CD4-positive, alpha-beta T cell (primary cell): ENCODE measurements around the gene CRTC1. TPM values are rescaled to one million over a fixed set of nuclear protein-coding genes. Genes with fewer than 3 reads are reported as not detected.

Experiments
- ATAC-seq: fragments of 200-7000 bp; cut with Tn5 transposase; one replicate; pipeline ENCODE4 v1.10.0; 2022; ENCODE audit warnings: mild to moderate bottlenecking; ENCODE audit not compliant: poor library complexity
- CTCF ChIA-PET: fragments of 350-600 bp; sonication (Branson Sonifier 250); formaldehyde crosslinking; loops from one replicate; lab custom pipeline; 2021; ENCODE audit warnings: antibody characterized with exemption, inconsistent platforms; lab: Charles Lee
- POLR2A ChIA-PET: fragments of 350-600 bp; sonication (Branson Sonifier 250); formaldehyde crosslinking; loops from one replicate; lab custom pipeline; 2021; ENCODE audit warnings: antibody characterized with exemption, inconsistent platforms; lab: Charles Lee
- DNase-seq, 14 experiments: peaks; one replicate each; pipeline ENCODE4 v3.0.0-alpha.2; 2013 to 2020; ENCODE audit warnings: mixed read lengths in 2 of 14
- H3K27ac ChIP-seq, 2 donors: one replicate each; pipeline versions ENCODE4 v1.5.1 to v1.7.0; 2013; ENCODE audit warnings: low read length in 2 of 2, low read depth in 1 of 2, mild to moderate bottlenecking in 1 of 2
- H3K27me3 ChIP-seq, 2 experiments: 1 replicate in 1 of 2; 2 replicates in 1 of 2; pipeline versions ENCODE4 v1.6.1 to v1.7.0; 2013; ENCODE audit warnings: low read length in 2 of 2, control low read depth in 1 of 2, mild to moderate bottlenecking in 1 of 2, moderate library complexity in 1 of 2; ENCODE audit not compliant: insufficient read depth in 2 of 2, control insufficient read depth in 1 of 2
- H3K36me3 ChIP-seq: one replicate; pipeline ENCODE4 v1.6.1; 2013; ENCODE audit warnings: low read length, control low read depth; ENCODE audit not compliant: insufficient read depth
- H3K4me1 ChIP-seq: one replicate; pipeline ENCODE4 v1.6.1; 2013; ENCODE audit warnings: low read length, control low read depth; ENCODE audit not compliant: insufficient read depth
- H3K4me3 ChIP-seq: one replicate; pipeline ENCODE4 v1.5.1; 2013; ENCODE audit warnings: mild to moderate bottlenecking, low read length, moderate library complexity
- H3K9me3 ChIP-seq, 2 experiments: 1 replicate in 1 of 2; 2 replicates in 1 of 2; pipeline versions ENCODE4 v1.6.1 to v1.7.0; 2013; ENCODE audit warnings: low read length in 2 of 2, mild to moderate bottlenecking in 2 of 2, control low read depth in 1 of 2, moderate library complexity in 1 of 2; ENCODE audit not compliant: control insufficient read depth in 1 of 2, insufficient read depth in 1 of 2
- H3K27ac Mint-ChIP-seq: one replicate; pipeline ENCODE4 v1.8.0; 2020; ENCODE audit warnings: mixed read lengths
- H3K27me3 Mint-ChIP-seq: one replicate; pipeline ENCODE4 v1.8.0; 2021; ENCODE audit warnings: mixed read lengths
- H3K36me3 Mint-ChIP-seq: one replicate; pipeline ENCODE4 v1.8.0; 2021; ENCODE audit warnings: low read depth, mixed read lengths
- H3K4me1 Mint-ChIP-seq: one replicate; pipeline ENCODE4 v1.8.0; 2021; ENCODE audit warnings: low read depth, mixed read lengths
- H3K4me3 Mint-ChIP-seq: one replicate; pipeline ENCODE4 v1.8.0; 2020; ENCODE audit warnings: mild to moderate bottlenecking, mixed read lengths
- H3K9me3 Mint-ChIP-seq: one replicate; pipeline ENCODE4 v1.8.0; 2020; ENCODE audit warnings: mixed read lengths
- intact Hi-C, 2 experiments: fragments of 100-400 bp; cut with DNase I in 1 of 2; cut with micrococcal nuclease in 1 of 2; formaldehyde crosslinking; loops; one replicate each; pipeline versions ENCODE4 v1.15.1 to v1.9.0; 2023 to 2025; cut with DNase I, micrococcal nuclease
- total RNA-seq, 174 experiments: library from RNA in 2 of 174; stranded (reverse) in 2 of 174; gene quantifications; one replicate each; pipeline ENCODE4 v1.2.3 and lab custom pipeline; 2021 to 2026
- TF ChIP-seq, protein P1 (sequence below): fragments of 200-600 bp; IDR thresholded peaks from one replicate; pipeline ENCODE4 v1.8.0; 2022; ENCODE audit warnings: antibody characterized with exemption, mild to moderate bottlenecking

CRTC1 gene
- total RNA-seq, 2 experiments from 2014 or later, result 11.8 to 12.2 TPM

DNA sequence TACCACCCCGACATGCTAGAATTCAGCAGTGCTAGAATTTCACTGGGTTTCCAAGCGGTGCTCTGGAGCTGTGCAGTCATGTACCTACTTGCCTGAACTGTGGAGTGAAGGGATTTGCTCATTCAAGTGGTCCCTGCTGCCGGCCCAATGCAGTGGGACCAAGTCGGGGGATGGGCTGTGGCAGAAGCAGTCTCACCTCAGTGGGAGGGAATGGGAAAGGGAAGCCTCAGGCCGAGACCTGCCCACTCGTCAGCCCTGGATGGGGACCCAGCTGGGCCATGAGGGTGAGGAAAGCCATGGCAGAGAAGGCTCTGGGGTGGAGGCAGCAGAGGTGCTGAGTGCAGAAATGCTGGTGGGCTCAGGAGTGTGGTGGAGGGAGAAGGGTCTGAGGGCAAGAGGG is 31.7 kb upstream of the CRTC1 start:
- POLR2A ChIA-PET, result no interaction called here
- no peaks in the 10 kb centered on the region for H3K27me3 Mint-ChIP-seq
- no peaks in the 10 kb centered on the region for H3K9me3 Mint-ChIP-seq
- CTCF ChIA-PET, result no interaction called here
- no peak for DNase-seq
- no peak overlapping the region for H3K27ac ChIP-seq
- intact Hi-C loops, result no loop called here
- no peak overlapping the region for H3K4me3 Mint-ChIP-seq
- no peaks in the 10 kb centered on the region for H3K27me3 ChIP-seq
- no peaks in the 10 kb centered on the region for H3K36me3 Mint-ChIP-seq
- H3K4me1 ChIP-seq, result no peaks in the 10 kb centered on the region
- TF ChIP-seq, protein P1, sequence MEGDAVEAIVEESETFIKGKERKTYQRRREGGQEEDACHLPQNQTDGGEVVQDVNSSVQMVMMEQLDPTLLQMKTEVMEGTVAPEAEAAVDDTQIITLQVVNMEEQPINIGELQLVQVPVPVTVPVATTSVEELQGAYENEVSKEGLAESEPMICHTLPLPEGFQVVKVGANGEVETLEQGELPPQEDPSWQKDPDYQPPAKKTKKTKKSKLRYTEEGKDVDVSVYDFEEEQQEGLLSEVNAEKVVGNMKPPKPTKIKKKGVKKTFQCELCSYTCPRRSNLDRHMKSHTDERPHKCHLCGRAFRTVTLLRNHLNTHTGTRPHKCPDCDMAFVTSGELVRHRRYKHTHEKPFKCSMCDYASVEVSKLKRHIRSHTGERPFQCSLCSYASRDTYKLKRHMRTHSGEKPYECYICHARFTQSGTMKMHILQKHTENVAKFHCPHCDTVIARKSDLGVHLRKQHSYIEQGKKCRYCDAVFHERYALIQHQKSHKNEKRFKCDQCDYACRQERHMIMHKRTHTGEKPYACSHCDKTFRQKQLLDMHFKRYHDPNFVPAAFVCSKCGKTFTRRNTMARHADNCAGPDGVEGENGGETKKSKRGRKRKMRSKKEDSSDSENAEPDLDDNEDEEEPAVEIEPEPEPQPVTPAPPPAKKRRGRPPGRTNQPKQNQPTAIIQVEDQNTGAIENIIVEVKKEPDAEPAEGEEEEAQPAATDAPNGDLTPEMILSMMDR, result no peak
- H3K36me3 ChIP-seq, result peaks cover 7% of the 10 kb centered on the region
- no peak for ATAC-seq
- no peaks in the 10 kb centered on the region for H3K9me3 ChIP-seq
- no peak overlapping the region for H3K27ac Mint-ChIP-seq
- peaks cover 17% of the 10 kb centered on the region for H3K4me1 Mint-ChIP-seq
- H3K4me3 ChIP-seq, result no peak overlapping the region

DNA sequence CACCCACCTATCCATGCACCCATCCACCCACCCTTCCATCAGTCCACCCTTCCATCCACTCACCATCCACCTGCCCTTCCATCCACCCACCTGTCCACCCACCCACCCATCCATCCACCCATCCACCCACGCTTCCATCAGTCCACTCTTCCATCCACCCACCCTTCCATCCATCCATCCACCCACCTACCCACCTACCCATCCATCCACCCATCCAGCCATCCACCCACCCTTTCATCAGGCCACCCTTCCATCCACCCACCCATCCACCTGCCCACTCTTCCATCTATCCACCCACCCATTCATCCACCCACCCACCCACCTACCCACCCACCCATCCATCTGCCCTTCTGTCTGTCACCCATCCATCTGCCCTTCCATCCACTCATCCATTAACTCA is 29.6 kb upstream of the CRTC1 start:
- H3K27me3 Mint-ChIP-seq, result no peaks in the 10 kb centered on the region
- Histone ChIP-seq H3K4me1 (no peaks in the 10 kb centered on the region), H3K36me3 (peaks cover 4% of the 10 kb centered on the region), H3K9me3 (no peaks in the 10 kb centered on the region), H3K27ac (no peak overlapping the region), H3K27me3 (no peaks in the 10 kb centered on the region), H3K4me3 (no peak overlapping the region)
- no peak overlapping the region for H3K4me3 Mint-ChIP-seq
- ChIA-PET CTCF (no interaction called here), POLR2A (no interaction called here)
- ATAC-seq (no peak), DNase-seq (no peak)
- peaks cover 28% of the 10 kb centered on the region for H3K4me1 Mint-ChIP-seq
- H3K9me3 Mint-ChIP-seq, result no peaks in the 10 kb centered on the region
- intact Hi-C loops, result no loop called here
- no peaks in the 10 kb centered on the region for H3K36me3 Mint-ChIP-seq
- no peak overlapping the region for H3K27ac Mint-ChIP-seq
- TF ChIP-seq, protein P1, result no peak

DNA sequence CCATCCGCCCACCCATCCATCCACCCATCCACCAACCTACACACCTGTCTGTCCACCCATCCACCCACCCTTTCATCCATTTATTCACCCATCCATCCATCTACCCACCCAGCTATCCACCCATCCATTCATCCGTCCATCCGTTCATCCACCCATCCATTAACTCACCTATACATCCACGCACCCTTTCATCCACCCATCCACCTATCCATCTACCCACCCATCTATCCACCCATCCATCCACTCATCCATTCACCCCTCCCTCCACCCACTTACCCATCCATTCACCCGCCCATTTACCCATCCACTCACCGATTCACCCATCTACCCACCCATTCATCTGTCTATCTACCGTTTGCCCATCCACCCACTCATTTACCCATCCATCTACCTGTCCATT is 29.0 kb upstream of the CRTC1 start:
- peaks cover 4% of the 10 kb centered on the region for H3K36me3 ChIP-seq
- intact Hi-C loops, result no loop called here
- ChIA-PET CTCF (no interaction called here), POLR2A (no interaction called here)
- no peak overlapping the region for H3K27ac Mint-ChIP-seq
- no peaks in the 10 kb centered on the region for H3K9me3 Mint-ChIP-seq
- no peaks in the 10 kb centered on the region for H3K27me3 ChIP-seq
- H3K27ac ChIP-seq, result no peak overlapping the region
- no peaks in the 10 kb centered on the region for H3K27me3 Mint-ChIP-seq
- H3K4me1 ChIP-seq, result no peaks in the 10 kb centered on the region
- DNase-seq (no peak), ATAC-seq (no peak)
- H3K9me3 ChIP-seq, result no peaks in the 10 kb centered on the region
- TF ChIP-seq, protein P1, result no peak
- no peaks in the 10 kb centered on the region for H3K36me3 Mint-ChIP-seq
- H3K4me3 Mint-ChIP-seq, result no peak overlapping the region
- no peak overlapping the region for H3K4me3 ChIP-seq
- peaks cover 26% of the 10 kb centered on the region for H3K4me1 Mint-ChIP-seq
